PC-3 (cell line): Measurements from ENCODE around the gene RAB40C. TPM values are rescaled to one million over a fixed set of nuclear protein-coding genes. Genes with fewer than 3 reads are reported as not detected.

Experiments used
- ATAC-seq: fragments of 200-7000 bp; cut with Tn5 transposase; 2 replicates; pipeline ENCODE4 v1.9.1; 2020; ENCODE audit warnings: mild to moderate bottlenecking, moderate library complexity
- BruUV-seq: library from RNA; stranded (reverse); fragments of 400-500 nt; replicated peaks from 2 replicates; lab custom pipeline; 2021; lab: Mats Ljungman, UMichigan
- CTCF ChIA-PET: fragments of 300-600 bp; sonication (Branson Sonifier 250); formaldehyde crosslinking; loops from one replicate; lab custom pipeline; 2022; ENCODE audit warnings: antibody characterized with exemption; lab: Charles Lee
- POLR2A ChIA-PET: fragments of 300-600 bp; sonication (Branson Sonifier 250); formaldehyde crosslinking; loops from one replicate; lab custom pipeline; 2022; ENCODE audit warnings: antibody characterized with exemption; ENCODE audit not compliant: unreplicated experiment; lab: Charles Lee
- DNase-seq: peaks from one replicate; pipeline ENCODE4 v3.0.0-alpha.2; 2015
- H2AFZ ChIP-seq: fragments of 300-600 bp; sonication (generic); 2 replicates; pipeline ENCODE4 v1.6.0; 2016; ENCODE audit warnings: antibody characterized with exemption, low read length
- H3F3A ChIP-seq: fragments of 300-600 bp; sonication (generic); one replicate; pipeline ENCODE4 v1.6.0; 2017; ENCODE audit warnings: antibody characterized with exemption, low read length, control low read depth, mild to moderate bottlenecking; ENCODE audit not compliant: unreplicated experiment
- H3K27ac ChIP-seq: fragments of 300-600 bp; sonication (generic); 2 replicates; pipeline ENCODE4 v1.5.1; 2016; ENCODE audit warnings: mild to moderate bottlenecking, low read length
- H3K27me3 ChIP-seq: fragments of 300-600 bp; sonication (generic); 2 replicates; pipeline ENCODE4 v1.6.1; 2016; ENCODE audit warnings: low read length, mixed read lengths
- H3K36me3 ChIP-seq: fragments of 300-600 bp; sonication (generic); 2 replicates; pipeline ENCODE4 v1.6.1; 2016; ENCODE audit warnings: low read depth, mixed run types, low read length, mixed read lengths
- H3K4me1 ChIP-seq: fragments of 300-600 bp; sonication (generic); 2 replicates; pipeline ENCODE4 v1.5.1; 2016; ENCODE audit warnings: low read length; ENCODE audit not compliant: insufficient read depth
- H3K4me2 ChIP-seq: fragments of 300-600 bp; sonication (generic); 2 replicates; pipeline ENCODE4 v1.6.0; 2016; ENCODE audit warnings: low read length
- H3K4me3 ChIP-seq: fragments of 300-600 bp; sonication (generic); 2 replicates; pipeline ENCODE4 v1.5.1; 2016; ENCODE audit warnings: mild to moderate bottlenecking, low read length, mixed read lengths
- H3K79me2 ChIP-seq: fragments of 300-600 bp; sonication (generic); 2 replicates; pipeline ENCODE4 v1.6.1; 2017; ENCODE audit warnings: low read length, mixed read lengths
- H3K9ac ChIP-seq: fragments of 300-600 bp; sonication (generic); 2 replicates; pipeline ENCODE4 v1.6.0; 2016; ENCODE audit warnings: mild to moderate bottlenecking, low read length
- H3K9me2 ChIP-seq: fragments of 300-600 bp; sonication (generic); replicated peaks from 2 replicates; pipeline ENCODE4 v1.6.1; 2016; ENCODE audit warnings: mixed run types, low read length, mixed read lengths
- H3K9me3 ChIP-seq: fragments of 300-600 bp; sonication (generic); 2 replicates; pipeline ENCODE4 v1.6.1; 2016; ENCODE audit warnings: low read length, mixed read lengths
- H4K20me1 ChIP-seq: fragments of 300-600 bp; sonication (generic); 2 replicates; pipeline ENCODE4 v1.6.1; 2016; ENCODE audit warnings: low read length, mixed read lengths
- EZH2 ChIP-seq: fragments of 300-600 bp; sonication (generic); IDR thresholded peaks from one replicate; pipeline ENCODE4 v1.6.1; 2017; ENCODE audit warnings: antibody characterized with exemption, mild to moderate bottlenecking, low read length; ENCODE audit not compliant: unreplicated experiment
- EZH2phosphoT487 ChIP-seq: fragments of 300-600 bp; sonication (generic); IDR thresholded peaks from 2 replicates; pipeline ENCODE4 v1.6.1; 2018; ENCODE audit warnings: mild to moderate bottlenecking, antibody characterized with exemption, low read length, borderline replicate concordance
- intact Hi-C: fragments of 100-400 bp; cut with micrococcal nuclease; formaldehyde crosslinking; loops from 2 replicates; pipeline ENCODE4 v1.9.0; 2023
- total RNA-seq: library from RNA; depleted of rRNA; stranded (reverse); fragments of >200 nt; gene quantifications from 2 replicates; pipeline ENCODE4 v1.2.3, GENCODE V29; 2014
- TF ChIP-seq, protein P1 (sequence below): fragments of 300-600 bp; sonication (generic); conservative IDR thresholded peaks from 2 replicates; pipeline ENCODE4 v1.5.1; 2017; ENCODE audit warnings: antibody characterized with exemption, low read depth, mild to moderate bottlenecking, low read length

Gene RAB40C
- total RNA-seq, 1 experiment from 2014 or later = 19.5 TPM

DNA sequence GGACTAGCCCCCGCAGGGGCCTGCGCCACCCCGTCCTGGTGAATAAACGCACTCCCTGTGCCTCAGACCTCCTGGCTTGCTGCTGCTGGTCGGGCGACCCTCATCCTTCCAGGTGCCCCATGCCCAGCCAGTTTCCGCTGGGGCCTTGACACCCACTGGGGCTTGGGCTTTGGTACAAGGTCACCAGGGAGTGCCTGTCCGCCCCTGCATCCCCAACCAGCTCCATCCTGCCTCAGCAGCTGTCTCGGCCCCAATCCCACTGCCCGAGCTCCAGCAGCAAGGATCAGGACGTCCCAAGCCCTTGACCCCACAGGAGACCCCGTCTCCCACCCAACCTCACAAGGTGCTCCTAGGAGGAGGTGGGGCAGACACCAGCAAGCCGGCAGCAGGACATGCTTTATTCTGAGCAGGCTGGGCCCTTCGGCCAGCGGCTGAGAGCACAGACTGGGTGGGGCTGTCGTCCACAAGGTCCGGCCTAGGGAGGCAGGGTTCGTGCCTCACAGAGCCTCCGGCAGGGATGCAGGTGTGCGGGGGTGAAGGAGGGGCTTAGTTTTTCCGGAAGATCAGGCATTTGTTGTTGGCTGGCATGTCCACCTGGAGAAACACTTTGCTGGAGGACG, 44.3 kb downstream of the RAB40C start:
- CTCF ChIA-PET = no interaction called here
- Histone ChIP-seq H3K4me3 (no peak overlapping the region), H3K79me2 (peaks cover 12% of the 10 kb centered on the region), H3K4me2 (no peak overlapping the region), H3K27ac (no peak overlapping the region), H3F3A (no peaks in the 10 kb centered on the region), H3K4me1 (peaks cover 3% of the 10 kb centered on the region; the same call in 1 of the 2 replicates), H3K36me3 (no peaks in the 10 kb centered on the region), H3K27me3 (no peaks in the 10 kb centered on the region), H4K20me1 (no peaks in the 10 kb centered on the region), H3K9me2 (no peaks in the 10 kb centered on the region), H3K9me3 (no peaks in the 10 kb centered on the region), H3K9ac (no peak overlapping the region), H2AFZ (no peak overlapping the region)
- intact Hi-C loops = no loop called here
- POLR2A ChIA-PET = no interaction called here
- no peak for DNase-seq
- TF ChIP-seq, protein P1, sequence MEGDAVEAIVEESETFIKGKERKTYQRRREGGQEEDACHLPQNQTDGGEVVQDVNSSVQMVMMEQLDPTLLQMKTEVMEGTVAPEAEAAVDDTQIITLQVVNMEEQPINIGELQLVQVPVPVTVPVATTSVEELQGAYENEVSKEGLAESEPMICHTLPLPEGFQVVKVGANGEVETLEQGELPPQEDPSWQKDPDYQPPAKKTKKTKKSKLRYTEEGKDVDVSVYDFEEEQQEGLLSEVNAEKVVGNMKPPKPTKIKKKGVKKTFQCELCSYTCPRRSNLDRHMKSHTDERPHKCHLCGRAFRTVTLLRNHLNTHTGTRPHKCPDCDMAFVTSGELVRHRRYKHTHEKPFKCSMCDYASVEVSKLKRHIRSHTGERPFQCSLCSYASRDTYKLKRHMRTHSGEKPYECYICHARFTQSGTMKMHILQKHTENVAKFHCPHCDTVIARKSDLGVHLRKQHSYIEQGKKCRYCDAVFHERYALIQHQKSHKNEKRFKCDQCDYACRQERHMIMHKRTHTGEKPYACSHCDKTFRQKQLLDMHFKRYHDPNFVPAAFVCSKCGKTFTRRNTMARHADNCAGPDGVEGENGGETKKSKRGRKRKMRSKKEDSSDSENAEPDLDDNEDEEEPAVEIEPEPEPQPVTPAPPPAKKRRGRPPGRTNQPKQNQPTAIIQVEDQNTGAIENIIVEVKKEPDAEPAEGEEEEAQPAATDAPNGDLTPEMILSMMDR = no peak
- no peak for TF ChIP-seq EZH2
- TF ChIP-seq EZH2phosphoT487 = no peak
- no peak for ATAC-seq
- no TSS peak for BruUV-seq

DNA sequence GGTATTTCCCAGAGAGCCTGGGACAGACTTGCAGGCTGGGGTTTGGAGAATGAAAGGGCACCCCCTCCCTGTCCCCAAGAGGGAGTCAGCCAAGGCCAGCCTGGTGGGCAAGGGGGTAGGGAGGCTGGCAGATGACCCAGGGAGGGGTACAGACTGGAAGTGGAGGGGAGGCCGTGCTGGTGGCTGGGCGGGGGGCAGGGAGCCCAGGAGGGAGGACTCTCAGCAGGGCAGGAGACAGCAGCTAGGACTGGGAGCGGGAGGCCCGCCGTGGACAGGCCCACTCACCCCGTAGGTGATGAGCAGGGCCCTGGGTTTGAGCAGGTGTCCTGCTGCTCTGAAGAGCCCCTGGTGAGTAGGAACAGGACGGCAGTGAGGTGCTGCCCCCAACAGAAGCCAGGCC, 45.1 kb downstream of the RAB40C start:
- H3K79me2 ChIP-seq = peaks cover 12% of the 10 kb centered on the region
- intact Hi-C loops = loop anchor here (5.0 kb wide), 1 partner anchor 48 kb away; no protein-coding TSS in a partner anchor
- BruUV-seq = no TSS peak
- no peak for DNase-seq
- no peaks in the 10 kb centered on the region for H3K9me3 ChIP-seq
- H2AFZ ChIP-seq = no peak overlapping the region
- no peaks in the 10 kb centered on the region for H3K27me3 ChIP-seq
- H3K9me2 ChIP-seq = no peaks in the 10 kb centered on the region
- H3K4me3 ChIP-seq = peak overlapping the region; percentile 90
- no peak for ATAC-seq
- H3K4me1 ChIP-seq = peaks cover 3% of the 10 kb centered on the region; the same call in 1 of the 2 replicates
- TF ChIP-seq, protein P1 = no peak
- TF ChIP-seq EZH2 (no peak), EZH2phosphoT487 (no peak)
- H3K9ac ChIP-seq = peak overlapping the region; percentile 83; the same call in 1 of the 2 replicates
- ChIA-PET POLR2A (no interaction called here), CTCF (no interaction called here)
- H3K4me2 ChIP-seq = peak overlapping the region; percentile 97
- no peak overlapping the region for H3K27ac ChIP-seq
- no peaks in the 10 kb centered on the region for H3K36me3 ChIP-seq
- no peaks in the 10 kb centered on the region for H4K20me1 ChIP-seq
- no peaks in the 10 kb centered on the region for H3F3A ChIP-seq
